ENCODE measurements around the gene ITCH.
A peak's percentile ranks its signal among the peaks of the same experiment; 100 is the strongest.

The ITCH gene

DNA sequence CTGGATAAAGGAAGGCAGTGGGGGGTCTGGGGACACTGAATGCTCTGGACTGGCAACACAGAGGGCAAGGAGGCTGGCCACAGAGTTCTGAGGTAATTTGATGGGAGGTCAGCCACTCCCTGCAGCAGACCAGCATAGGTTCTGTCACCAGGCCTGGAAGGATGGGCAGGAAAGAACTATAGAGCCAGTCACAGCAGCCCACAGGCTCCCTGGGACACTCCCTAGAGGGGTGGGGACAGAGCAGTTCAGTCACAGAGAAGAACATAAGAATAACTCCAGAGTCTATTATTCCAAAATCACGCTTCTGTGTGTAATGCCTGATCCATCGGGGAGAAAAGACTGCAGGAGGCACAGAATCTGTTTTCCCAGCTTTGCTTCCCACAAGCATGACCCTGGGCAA is 172.8 kb downstream of the ITCH start:
- no peak for DNase-seq

- DNase-seq, result no peak
These were observed 173.8 kb downstream of the ITCH start for GRCh38 chr20:34536798-34537394.

DNA sequence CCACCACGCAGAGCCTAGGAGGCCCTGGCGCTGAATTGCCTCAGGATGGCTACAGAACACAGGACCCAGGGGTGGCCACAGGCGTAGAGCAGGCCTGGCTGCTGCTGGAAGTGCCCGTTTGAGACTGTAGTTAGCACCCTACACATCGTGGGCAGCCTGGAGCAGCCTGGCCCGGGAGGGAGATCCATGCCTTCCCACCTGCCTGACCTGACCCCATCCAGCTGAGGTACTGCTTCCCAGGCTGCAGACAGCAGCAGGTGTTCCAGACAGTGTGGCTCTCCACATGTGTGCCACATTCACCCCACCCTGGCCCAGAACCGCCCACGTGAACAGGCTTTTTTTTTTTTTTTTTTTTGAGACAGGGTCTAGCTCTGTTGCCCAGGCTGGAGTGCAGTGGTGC is 174.6 kb downstream of the ITCH start:
- no peak for DNase-seq

- peak; percentile 61 to 86 for DNase-seq
These were observed 175.6 kb downstream of the ITCH start for GRCh38 chr20:34538671-34539123.

GRCh38 chr20:34539756-34540155 is 176.7 kb downstream of the ITCH start:
- no peak for DNase-seq

GRCh38 chr20:34540596-34541263 is 177.7 kb downstream of the ITCH start:
- DNase-seq, result no peak

DNA sequence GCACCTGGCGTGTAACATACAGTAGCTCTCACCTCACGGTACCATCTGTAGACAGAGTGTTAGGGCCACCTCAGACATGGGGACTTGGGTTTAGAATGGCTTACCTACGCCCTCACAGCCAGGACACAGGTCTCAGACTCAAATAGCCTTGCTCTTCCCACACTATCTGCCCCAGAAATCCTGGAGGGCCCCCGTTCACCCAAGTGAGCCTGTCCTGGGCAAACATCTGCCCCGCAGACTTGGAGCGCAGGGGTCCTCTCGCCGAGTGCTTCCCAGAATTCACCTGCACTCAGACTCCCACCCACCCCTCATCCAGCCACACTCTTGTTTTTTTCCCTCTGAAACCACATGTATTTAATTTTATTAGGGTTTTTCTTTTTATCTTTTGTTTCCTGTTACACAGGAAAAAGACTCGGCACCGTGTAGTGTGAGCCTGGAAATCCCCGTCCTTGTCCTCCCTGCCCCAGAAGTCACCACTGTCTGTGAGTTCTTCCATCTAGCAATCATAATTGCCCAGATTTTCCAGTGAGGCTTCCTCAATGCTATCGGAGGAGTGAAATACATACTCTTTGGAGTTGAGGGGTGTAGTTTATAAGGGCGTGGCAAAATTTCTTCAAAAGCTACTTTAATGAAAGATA is 178.3 kb downstream of the ITCH start:
- no peak for DNase-seq

GRCh38 chr20:34541917-34542316 is 178.8 kb downstream of the ITCH start:
- no peak for DNase-seq

- DNase-seq, result no peak
These were observed 179.4 kb downstream of the ITCH start for GRCh38 chr20:34542439-34542838.

DNA sequence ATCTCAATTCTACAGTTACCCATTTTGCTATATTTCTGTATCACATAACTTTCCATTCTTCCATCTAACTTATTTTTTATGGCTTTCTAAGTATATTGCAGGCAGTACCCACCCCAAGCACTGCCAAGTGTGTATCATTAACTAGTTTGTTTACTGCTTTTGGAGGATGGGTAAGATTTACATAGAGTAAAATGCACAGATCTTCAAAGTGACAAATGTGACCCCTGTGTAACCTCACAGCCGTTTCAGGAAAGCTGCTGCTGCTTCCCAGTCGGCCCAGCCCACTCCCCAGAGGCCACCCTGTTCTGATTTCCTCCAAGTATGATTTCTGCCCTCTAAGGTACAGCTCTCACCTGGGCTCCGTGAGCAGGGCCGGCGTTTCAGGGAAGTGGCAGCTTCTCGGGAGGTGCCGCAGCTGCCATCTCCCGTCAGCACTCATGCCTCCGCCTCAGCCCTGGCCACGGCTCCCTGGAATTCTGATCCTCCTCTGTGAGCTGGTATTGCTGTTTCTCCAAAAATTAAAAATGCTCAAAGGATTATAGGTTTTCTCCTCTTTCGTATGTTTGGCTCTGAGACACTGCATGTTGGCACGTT is 180.5 kb downstream of the ITCH start:
- no peak for DNase-seq

DNA sequence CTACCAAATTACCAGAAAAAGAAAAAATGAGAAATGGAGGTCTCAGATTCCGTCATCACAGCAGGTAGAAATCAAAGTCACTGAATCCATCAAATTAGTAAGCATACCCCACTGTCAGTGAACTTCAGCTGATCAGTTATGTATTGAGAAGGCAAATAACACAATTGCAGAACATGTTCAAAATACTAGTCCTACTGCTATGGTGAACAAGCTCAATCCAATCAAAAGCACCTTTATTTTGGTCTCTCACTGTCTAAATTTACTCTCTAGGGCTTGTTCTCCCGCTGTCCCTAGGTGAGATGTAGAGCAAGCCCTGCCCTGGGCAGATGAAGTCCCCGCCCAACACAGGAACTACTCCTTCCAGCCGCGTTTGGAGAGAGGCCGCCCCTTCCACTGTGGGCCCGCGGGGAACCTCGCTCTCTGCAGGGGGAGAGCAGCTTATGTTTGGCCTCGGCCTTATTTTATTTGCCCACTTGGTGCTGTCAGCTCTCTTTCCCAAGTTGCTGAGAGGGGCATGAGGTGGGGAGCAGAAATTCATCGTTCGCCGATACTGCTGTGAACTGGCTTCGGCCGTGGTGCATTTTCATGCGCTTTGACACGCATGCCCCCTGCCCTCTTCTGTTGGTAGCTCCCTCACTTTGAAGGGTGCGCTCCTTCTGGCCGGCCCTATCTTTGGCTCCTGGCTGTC is 181.2 kb downstream of the ITCH start:
- DNase-seq, result no peak

DNA sequence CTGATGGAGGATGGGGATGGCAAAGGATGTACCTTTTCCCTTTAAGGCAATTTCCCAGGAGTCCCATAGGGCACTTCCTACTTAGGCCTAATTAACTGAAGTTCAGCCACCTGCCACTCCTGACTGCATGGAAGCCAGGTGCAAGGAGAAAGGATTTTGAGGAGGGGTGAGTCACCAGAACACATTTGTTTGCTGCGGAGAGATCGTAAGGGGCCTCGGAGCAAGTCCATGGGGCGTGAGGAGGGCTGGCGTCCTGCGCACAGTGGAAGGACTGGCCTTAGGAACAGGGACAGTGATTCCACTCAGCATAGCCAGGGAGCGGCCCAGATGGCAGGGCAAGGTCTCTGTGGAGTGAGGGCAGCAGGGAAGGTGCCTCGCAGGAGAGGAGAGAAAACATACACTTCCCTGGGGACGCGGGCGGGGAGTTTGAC is 183.7 kb downstream of the ITCH start:
- DNase-seq, result no peak

DNA sequence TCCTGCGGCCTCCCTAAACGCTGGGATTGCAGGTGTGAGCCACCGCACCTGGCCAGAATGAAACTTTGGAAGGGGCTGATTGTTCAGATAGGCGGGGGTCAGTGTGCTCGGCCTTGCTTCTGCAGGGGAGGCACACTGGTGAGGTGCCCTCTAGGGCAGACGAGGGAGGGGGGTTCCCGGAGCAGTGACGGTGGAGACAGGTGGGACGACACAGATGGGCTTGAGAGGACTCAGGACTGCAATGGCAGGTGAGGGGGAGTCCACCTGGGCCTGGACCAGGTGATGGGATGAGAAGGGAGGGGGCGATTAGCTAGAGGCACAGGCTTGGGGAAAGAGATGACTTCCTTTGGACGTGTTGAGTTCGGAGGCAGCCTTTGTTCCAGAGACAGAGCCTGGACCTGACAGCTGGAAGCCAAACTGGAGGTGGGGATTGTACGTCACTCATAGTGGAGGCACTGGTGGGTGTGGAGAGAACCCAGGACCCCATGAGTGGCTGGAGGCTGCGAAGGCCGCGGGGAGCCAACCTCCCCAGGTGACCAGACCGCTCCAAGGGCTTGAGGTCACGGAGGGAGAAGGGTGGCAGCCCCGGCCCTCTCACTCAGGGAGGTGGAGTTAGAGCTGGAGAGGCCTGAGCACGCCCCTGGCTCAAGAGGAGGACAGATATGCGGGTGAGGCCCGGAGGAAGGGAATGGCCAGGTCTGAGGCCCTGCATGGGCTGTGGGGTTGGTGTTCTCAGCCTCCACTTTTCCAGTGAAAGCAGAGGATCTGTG is 185.0 kb downstream of the ITCH start:
- no peak for DNase-seq

DNA sequence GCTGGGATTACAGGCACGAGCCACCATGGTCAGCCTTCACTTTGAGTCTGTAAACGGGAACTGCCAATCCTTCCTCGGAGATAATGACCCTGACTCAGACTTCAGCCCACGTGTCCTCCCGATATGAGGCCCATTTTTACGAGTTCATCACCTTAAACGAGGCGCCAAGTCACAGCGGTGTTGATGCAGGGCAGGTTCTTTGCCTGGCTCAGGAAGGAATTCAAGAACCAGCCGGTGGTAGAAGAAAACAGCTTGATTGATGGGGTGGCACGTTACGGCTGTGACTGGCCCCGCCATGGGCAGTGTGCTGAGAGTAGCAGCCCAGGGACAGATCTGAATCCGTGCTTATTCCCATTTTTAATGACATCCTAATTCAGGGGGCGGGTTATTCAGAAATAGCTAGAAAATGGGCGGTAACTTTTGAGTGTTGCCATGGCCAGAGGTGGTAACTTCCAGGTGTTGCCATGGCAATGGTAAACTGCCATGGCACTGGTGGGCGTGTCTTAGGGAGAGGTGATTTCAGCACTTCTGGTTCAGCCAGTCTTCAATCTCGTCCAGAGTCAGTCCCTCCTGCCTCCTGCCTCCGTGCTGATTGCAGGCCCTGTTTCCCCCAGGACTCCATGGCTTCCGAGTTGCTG is 186.3 kb downstream of the ITCH start:
- DNase-seq, result no peak

DNA sequence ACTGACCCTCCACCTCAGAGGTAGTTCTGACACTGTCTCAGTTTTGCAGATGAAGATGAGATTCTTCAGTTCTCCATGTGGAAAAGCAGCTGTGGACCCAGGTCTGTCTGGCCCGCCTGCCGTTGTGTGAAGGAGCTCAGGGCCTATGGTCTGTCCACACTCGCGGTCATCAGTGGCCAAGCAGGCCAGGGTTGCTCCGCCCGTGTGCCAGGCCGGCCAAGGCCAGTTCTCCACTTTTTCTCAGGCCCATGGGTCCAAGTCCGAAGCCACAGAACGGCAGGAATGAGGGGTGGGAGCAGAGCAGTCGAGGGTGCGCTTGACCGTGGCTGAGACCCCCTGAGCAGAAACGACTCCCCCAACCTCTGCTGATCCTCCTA is 186.8 kb downstream of the ITCH start:
- DNase-seq, result no peak

- DNase-seq, result no peak
These were observed 189.5 kb downstream of the ITCH start for GRCh38 chr20:34552569-34552968.

DNA sequence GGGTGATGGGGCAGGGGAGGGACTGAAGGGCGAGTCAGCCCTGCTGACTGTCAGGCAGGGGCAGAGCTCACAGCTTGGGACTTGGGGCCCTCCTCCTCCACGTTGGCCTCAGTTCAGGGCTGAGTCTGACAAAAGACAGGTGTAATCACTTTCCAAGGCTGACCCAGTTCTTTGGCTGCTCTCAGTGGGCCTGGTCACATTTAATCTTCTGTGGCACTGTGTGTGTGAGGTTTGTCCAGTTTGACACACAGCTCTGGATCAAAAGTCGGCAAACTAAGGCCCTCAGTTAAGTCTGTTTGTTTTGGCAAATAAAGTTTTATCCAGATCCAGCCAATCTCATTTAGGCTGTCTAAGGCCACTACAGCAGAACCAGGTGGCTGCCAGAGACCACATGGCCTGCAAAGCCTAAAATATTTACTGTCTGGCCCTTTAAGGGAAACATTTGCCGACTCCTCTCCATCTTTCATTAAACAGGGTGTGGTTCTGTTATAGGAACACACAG is 190.3 kb downstream of the ITCH start:
- DNase-seq, result no peak

GRCh38 chr20:34557936-34558319 is 194.9 kb downstream of the ITCH start:
- no peak for DNase-seq

- peak; percentile 90 to 95 for DNase-seq
These were observed 195.5 kb downstream of the ITCH start, which contains the start of gene MAP1LC3A for GRCh38 chr20:34558320-34559218. TSS of gene MAP1LC3A (plus strand) at chr20:34558718. CDS start at chr20:34558869, 151 bp downstream.

DNA sequence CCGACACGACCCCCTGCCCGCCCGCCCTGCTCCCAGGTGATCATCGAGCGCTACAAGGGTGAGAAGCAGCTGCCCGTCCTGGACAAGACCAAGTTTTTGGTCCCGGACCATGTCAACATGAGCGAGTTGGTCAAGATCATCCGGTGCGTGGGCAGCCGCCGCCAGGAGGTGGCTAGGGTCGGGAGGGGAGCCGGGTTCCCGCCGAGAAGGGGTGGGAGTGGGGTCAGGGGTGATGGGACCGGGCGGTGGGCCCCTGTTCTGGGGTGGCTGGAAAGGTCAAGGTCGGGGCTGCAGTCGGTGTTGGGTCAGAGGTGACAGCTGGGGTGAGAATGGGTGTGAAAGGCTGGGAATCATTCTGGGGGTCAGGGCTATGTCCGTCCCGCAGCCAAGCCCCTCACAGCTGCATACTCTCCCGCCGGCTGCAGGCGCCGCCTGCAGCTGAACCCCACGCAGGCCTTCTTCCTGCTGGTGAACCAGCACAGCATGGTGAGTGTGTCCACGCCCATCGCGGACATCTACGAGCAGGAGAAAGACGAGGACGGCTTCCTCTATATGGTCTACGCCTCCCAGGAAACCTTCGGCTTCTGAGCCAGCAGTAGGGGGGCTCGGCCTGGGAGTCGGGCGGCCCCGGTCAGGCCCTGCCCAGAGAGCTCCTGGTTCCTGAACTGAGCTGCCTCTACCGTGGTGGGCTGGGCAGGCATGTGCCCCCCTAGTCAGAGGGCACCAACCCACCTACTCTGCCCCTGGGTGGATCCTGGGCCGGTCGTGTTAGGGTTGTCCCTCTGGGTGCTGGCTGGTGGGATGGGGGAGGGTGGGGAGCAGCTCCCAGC is 196.5 kb downstream of the ITCH start:
- DNase-seq, result no peak

All from inflammatory macrophage treated with lipopolysaccharide for 1 hour (primary cell).